Left renal pelvis (tissue), 4 donors: ENCODE results near the gene BCL2L12. TPM values are rescaled to one million over a fixed set of nuclear protein-coding genes. Genes with fewer than 3 reads are reported as not detected.
A peak's percentile ranks its signal among the peaks of the same experiment; 100 is the strongest.

Source experiments
- DNase-seq, 4 donors: peaks; one replicate each; pipeline ENCODE4 v3.0.0-alpha.2; 2013; ENCODE audit warnings: low read depth in 4 of 4, low spot score in 3 of 4
- polyA plus RNA-seq, 4 donors: library from polyadenylated mRNA; unstranded; fragments of 120-200 nt; gene quantifications; one replicate each; pipeline ENCODE4 v1.2.1, GENCODE V29; 2013; ENCODE audit not compliant: insufficient read length in 4 of 4

BCL2L12 gene
- polyA plus RNA-seq, 4 donors, result 20.6 to 36.1 (median 22.4) TPM

DNA sequence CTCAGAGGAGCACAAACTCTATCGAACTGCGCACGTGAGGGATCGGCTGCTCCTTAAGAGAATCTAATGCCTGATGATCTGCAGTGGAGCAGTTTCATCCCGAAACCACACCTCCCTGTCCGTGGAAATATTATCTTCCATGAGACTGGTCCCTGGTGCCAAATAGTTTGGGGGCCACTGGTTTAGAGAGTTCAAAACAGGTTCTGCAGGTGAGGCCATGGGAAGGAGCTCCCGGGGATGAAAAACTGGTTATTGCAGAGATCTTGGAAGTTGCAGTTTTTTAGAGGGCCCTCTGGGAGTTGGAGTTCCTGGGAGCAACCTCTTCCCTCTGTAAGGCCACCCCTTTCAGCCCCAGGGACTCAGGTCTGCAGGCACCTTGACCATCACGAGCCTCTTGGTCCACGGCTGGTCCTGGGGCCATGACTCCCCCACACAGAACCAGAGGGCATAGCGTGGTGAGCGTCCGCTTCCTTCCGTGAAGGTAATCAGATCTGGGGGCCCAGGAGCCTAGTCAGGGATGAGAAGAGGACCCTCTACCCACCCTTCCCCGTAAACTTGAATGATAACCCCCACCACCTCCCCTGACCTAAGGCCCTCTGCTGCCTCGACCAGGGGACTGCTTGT lies 5.3 kb upstream of the BCL2L12 start:
- DNase-seq, result no peak

DNA sequence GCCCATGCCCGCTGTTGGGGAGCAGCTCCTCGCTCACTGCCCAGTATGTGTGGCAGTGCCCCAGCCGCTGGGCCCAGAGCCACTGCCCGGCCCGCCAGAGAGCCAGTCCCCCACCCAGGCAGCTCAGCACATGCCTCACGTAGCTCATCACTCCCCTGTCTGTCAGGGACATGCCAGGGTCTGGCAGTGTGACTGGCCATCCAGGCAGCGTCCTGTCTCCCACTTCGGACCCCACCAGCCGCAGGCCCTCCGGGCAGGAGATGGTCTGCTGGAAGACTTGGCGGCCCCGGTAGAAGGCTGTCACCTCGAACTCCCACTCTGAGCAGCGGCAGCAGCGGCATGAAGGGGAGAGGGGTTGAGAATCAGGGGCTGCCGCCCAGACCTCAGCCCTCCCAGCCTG lies 3.7 kb upstream of the BCL2L12 start:
- no peak for DNase-seq

DNA sequence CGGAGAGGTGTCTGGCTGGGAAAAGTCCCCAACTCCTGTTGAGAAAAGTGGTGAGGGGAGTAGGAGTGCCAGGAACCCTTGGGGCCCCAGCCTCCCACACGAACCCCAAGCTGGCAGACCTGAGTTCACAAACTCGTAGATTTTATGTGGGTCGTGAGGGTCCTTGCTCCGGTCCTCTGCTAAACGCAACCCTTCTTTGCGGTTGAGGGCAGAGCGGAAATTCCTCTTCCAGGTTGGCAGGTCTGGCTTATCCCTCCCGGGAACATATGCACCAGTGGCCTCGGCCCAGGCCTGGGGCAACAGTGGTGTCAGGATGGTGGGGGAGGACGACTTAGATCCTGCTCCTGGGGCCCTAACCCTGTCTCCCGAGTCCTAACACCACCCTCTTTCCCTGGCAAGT lies 2.5 kb upstream of the BCL2L12 start:
- DNase-seq, result no peak

DNA sequence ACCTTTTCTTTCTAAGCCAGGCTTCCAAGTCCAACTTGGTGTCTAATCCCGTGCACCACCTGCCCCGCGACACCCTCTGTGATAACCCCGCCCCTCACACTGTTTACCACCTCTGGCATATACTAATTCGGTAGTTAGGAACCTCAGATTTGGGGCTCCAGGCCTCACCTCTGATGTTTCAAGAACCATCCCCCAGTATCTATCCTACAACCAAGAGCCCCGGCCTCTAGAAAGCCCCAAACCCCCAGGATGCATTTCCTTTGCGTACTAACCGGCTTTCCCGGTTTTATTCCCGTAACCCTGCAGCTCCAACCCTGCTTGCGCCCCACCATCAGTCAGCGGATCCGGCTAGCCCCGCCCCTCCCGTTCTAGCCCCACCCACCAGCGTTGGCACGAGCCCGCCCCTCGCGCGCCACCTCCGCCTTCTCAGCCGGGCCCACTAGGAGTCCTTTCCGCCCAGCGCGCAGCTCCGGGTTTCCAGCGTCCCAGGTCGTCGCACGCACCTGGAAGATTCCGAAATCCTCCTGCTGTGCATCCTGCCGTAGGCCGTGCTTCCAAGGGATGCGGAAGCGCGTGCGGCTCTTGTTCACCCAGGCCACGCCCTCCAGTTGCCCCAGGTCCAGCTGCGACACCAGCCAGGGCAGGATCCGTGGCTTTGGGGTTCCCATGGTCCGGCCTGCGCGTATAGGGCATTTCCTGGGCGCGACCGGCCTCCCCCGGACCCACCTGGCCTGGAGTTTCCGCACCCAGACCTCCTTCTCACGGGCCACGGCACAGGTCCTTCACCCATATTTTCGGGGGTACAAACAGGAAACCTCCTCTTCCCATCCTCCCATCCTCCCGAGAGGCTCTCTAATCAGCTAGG lies 1.3 kb upstream of the BCL2L12 start:
- no peak for DNase-seq

DNA sequence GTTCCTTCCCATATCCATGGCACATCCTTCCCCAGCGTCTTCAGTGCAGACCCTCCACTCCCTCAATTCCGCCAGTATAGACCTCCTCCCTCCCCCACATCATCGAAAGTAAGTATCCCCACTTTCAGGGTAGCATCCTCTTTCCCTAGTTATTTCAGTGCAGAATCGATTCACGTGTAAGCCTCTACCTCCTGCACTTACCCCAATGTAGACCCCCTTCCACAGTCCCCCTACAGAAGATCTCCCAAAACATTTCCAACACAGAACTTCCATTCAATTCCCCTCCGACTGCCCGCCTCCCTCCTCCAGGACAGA lies 740 bp upstream of the BCL2L12 start:
- DNase-seq, result no peak

DNA sequence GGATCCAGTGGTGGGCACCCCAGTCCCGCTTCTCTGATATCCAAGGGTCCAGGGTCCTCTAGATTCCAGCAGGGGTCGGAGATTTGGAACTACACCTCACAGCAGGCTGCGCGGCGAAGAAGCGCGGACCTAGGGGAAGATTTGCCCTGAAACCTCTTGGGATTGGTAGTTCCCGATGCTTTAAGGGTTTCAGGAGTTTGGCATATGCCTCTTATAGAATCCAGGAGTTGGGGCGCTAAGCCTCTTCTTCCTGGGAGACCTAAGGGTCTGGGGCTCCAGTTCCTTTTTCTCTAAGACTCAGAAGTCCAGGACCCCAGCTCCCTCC lies 349 bp downstream of the BCL2L12 start:
- DNase-seq, result no peak

DNA sequence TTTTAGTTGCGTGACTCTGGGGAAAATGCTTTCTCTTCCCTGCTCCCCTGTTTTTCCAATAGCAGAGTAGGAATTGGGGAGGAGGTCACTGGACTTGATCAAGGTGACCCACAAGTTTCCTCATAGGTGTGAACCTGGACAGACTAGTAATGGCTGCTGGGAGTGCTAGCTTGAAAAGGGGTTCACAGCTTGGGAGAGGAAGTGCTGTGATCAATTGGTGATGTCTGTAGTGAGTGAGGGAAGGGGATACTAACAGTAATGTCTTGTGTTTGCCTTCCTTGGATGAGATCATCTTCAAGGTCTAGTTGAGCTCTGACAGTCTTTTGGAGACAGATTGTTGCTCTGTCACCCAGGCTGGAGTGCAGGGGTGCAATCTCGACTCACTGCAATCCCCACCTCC lies 1.7 kb downstream of the BCL2L12 start:
- DNase-seq, result no peak

DNA sequence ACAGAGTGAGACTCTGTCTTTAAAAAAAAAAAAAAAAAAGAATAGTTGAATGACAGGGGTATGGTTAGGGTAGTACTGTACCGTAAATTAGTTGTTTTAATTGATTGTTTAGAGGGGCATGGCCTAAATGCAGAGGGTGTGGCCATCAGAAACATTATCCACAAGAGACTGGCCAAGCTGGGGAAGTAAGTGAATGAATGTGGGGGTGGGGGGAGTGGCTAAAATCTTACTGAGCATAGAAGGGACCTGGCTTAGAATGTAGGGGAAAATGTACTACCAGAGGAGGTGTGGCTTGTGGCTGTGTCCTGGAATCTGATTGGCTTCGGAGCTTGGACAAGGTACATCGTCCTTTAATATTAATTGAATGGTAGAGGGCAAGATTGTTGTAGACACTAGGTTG lies 3.8 kb downstream of the BCL2L12 start:
- no peak for DNase-seq

DNA sequence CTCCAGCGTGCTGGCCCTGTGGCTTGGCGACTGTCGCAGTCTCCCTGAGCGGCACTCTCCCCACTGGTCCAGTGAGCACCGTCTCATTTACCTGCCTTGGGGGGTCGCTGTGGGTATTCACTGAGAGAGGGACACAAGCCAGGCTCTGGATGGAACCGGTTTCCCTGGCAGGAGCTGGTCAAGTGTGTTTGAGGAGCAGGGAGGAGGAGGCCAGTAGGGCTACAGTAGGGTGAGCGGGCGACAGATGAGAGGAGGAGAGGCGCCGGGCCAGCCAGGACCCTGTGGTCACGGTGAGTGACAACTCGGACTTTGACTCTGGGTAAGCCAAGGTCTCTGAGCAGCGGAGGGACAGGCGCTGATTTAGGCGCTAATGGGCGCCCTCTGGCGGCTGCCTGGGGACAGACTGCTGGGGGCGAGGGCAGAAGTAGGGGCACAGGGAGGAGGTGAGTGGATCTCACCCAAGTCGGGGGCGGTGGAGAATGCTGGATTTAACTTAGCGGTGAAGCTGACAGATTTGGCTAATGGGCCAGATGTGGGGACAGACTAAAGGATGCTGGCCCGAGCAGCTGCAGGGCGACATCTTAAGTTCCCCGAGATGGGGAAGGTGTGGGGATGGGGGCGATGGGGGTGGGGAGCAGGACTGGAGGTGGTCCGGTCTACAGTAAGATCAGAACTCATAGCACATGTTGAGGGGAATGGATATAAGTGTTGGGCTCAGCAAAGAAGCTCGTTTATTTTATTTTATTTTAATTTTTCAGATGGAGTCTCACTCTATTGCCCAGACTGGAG lies 6.6 kb downstream of the BCL2L12 start:
- DNase-seq, result no peak

DNA sequence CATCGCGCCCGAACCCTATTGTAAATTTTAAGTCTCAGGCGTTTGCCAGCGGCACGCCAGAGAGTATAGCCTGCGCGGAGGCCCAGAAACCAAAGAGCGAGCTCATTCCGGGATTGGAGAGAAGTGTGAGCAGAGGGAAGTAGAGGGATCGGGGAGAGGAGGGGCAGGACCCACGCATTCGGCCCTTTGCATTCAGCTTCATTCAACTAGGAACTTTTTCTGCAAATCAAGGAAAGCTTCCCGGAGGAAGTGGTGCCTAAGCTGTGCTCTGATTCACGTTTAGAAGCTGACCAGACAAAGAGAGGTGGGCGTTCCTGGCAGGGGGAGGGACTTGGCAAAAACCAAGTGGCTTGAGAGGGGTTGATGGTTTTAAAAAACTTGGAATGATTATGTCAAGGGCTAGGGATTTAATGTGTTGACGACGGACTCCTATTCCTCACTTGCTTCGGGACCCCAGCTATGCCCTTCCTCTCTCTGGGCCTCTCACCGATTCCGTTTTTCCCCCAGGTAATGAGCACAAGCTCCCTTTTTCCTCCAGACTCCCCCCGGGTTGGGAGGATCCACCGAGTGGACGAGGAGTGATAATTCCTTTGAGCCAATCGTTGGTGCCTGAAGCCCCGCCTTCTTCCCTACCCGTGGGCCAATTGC lies 10.5 kb downstream of the BCL2L12 start:
- peak in 2 of 4 donors; percentile 85 to 87 for DNase-seq

DNA sequence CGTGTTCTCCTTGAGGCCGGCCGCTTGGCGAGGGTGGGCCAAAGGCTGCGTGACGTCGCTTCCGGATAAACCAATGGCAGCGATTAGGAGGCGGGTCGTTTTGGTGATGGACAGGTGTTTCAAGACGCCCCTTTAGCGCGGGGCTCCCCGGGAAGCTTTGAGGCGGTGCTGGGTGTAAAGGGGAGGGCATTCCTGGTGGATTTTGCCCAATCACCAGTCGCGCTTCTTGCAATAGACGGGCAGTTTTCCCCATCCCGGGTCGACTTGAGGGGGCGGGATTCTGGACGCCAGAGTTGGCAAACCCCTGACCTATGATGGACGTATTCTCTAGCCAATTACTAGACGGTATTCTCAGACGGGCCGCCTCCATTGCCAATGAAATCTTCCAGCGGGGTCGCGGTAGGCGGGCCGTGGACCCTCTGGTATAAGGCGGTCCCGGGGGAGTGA lies 11.1 kb downstream of the BCL2L12 start:
- peak; percentile 100 for DNase-seq

DNA sequence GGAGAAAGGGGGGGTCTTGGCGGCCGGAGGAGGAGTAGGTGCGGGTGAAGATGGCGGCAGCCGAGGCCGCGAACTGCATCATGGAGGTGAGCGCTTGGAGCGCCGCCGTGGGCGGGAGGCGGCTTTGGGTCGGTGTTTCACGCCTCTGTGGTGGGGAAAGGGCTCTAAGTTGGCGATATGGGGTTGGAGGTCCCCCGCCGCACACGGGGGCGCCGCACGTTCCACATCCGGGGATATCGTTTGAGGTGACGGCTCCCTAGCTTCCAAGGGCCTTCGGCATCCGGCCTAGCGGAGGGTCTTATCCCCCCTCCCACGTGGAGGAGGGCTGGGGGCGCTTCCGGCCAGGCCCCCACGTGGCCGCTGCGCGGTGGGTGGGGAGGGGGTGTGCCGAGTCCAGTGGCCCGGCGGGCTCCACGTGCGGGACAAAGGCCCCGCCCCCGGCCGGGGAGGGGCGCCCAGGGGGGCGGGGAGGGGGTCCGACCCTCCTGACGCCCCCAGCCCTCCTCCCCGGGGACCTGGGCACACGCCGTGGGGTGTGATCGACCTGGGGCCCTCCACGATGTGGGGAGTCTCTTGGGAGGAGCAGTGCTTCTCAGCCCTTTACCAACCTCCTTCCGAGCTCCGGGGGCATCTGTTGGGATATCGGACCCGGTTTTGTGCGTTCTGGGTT lies 11.6 kb downstream of the BCL2L12 start, which contains the start of gene PRMT1:
Gene PRMT1 (plus strand): TSS at position 41 of the 670 bp plus-strand sequence. CDS start 10 bp downstream, at position 51.
- DNase-seq, result no peak

DNA sequence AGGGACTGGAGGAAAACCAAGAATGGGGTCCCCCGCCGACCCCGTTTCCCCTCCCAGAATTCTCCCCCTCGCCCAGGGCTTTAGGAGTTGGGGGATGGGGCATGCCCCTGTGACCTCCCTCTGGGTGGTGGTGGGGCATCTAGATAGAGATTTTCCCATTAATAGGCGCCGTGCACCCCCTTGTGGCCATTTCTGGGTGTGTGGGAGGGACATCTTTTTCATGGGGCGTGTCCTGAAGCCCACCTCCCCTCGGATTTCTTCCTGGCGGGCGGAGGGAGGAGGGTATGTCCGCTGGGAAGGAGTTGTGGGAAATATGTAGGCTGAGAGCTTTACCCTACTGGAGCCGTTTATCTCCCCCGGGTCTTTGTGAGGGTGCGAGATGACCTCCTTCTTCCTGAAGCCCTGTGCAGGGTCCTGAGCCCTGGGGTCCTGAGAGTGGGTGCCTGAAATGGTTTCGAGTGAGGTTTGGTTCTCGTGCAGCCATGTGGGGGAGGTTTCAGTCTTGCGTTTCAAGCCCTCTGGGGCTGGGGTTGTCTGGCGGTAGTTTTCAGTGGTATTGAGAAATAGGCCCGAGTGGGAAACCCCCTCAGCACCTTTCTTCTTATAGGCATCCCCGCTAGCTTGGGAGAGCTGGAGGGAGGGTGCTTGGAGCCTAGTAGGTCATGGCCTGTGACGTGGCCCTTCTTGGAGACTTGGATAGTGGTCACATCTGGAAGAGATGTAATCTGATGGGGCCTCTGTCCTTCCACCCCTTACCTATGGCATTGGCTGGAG lies 12.4 kb downstream of the BCL2L12 start:
- DNase-seq, result peak in 1 of 4 donors; percentile 72

DNA sequence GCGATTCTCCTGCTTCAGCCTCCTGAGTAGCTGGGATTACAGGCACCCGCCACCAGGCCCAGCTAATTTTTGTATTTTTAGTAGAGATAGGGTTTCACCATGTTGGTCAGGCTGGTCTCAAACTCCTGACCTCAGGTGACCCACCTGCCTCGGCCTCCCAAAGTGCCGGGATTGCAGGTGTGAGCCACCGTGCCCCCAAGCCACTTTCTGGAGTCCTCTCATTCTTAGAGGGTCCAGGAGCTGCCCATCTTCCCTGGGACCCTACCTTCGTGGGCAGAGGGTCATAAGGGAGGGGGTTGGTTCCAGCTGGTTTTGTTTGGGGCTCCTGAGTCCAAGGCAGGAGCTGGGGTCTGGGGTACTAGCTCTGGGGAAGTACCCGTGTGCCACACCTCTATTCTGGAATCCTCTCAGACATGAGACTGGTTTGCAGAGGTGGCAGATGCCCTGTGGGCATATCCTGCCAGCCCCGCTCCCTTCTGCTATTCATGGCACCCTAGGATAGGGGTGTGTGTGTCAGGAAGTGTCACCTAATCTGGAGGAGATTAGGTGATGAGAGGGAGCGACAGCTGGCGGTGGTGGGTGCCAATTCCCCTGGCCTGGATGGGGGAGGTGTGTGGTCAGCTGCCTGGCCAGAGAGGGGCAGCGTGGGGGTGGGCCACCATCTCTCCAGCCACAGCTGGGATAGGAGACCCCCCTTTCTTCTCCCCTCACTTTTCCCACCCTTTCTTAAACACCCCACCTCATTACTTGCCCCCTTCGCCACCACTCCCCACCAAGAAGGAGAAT lies 13.4 kb downstream of the BCL2L12 start:
- no peak for DNase-seq

DNA sequence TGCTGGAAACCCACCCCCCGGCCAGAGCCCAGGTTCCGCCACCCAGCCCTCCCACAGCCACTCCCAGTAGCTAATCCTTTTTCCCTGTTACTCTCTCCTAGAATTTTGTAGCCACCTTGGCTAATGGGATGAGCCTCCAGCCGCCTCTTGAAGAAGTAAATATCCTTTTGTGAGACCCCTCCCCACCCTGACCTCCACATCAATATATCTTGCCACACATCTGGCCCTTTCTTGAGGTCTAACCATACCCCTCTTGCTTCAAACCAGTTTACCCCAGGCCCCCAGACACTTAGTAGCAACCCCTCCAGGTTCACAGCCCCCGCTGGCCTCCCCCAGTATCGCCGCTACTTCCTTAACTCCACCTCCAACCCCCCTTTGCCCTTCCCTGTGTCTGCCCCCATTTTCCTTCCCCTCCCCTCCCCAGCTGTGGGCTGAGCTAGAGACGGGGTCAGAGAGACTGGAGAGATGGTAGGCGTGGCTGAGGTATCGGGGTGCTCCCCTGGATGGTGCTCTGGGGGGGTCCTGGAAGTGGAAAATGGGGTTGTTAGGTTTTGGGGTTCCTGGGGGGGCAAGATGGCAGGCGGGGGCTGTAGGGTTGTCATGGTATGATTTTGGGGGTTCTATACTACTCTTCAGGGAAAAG lies 14.2 kb downstream of the BCL2L12 start:
- no peak for DNase-seq

DNA sequence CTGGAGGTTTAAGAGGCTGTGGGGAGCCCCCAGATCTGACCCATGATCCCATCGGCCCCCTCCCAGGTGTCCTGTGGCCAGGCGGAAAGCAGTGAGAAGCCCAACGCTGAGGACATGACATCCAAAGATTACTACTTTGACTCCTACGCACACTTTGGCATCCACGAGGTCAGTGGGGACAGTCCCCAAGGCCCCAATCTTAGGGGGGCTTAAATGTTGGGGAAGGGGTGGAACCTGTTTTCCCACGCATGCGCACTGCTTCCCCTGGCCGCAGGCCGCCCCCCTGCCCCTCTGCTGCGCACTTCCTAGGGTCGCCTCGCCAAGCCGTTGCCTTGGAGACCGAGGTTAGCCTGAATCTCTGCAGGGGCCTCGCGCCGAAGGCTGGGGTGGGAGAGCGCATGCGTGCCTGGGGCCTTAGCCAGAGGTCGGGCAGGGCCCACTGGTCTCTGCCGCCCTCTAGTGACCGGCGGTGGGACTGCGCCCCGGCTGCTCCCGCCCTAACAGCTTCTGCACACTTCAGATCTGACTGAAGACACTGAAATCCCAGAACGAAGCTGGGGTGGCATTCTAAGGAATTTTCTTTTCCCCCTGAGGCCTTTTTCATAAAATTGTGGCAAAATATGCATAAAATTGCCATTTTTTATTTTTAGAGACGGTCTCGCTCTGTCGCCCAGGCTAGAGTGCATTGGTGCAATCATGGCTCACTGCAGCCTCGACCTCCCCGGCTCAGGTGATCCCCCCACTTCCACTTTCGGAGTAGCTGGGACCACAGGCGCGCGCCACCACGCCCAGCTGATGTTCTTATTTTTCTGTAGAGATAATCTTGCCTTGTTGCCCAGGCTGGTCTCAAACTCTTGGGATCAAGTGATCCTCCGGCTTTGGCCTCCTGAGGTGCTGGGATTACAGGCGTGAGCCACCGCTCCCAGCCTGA lies 15.0 kb downstream of the BCL2L12 start:
- DNase-seq, result peak; percentile 79 to 87 (median 83)

DNA sequence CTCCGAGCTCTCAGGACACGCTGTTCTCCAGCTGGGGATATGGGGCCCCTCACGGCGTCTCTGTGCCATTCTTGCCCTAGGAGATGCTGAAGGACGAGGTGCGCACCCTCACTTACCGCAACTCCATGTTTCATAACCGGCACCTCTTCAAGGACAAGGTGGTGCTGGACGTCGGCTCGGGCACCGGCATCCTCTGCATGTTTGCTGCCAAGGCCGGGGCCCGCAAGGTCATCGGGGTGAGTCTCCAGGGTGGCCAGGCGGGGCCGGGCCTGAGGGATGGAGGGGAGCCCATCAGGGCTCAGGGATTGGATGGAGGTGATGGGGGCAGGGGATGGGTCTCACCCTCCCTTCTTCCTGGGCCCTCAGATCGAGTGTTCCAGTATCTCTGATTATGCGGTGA lies 16.1 kb downstream of the BCL2L12 start:
- DNase-seq, result no peak
